HFF-Myc (cell line): Measurements from ENCODE around the gene KCNK7.

ENCODE experiments used
- DNase-seq: peaks from one replicate; pipeline ENCODE4 v3.0.0-alpha.2; 2011; ENCODE audit warnings: low read depth; ENCODE audit errors: extremely low read depth
- H3K4me3 ChIP-seq: replicated peaks from 2 replicates; pipeline ENCODE4 v1.5.1; 2011; ENCODE audit warnings: low read depth, mild to moderate bottlenecking, control low read depth, low read length
- TF ChIP-seq, protein P1 (sequence below): IDR thresholded peaks from 2 replicates; pipeline ENCODE4 v1.5.1; 2012; ENCODE audit warnings: mild to moderate bottlenecking, low read depth, low read length, control low read depth; ENCODE audit errors: missing control alignments

Gene KCNK7

GRCh38 chr11:65559951-65560537 lies 35.6 kb downstream of the KCNK7 start:
- no peak for DNase-seq
- TF ChIP-seq, protein P1, sequence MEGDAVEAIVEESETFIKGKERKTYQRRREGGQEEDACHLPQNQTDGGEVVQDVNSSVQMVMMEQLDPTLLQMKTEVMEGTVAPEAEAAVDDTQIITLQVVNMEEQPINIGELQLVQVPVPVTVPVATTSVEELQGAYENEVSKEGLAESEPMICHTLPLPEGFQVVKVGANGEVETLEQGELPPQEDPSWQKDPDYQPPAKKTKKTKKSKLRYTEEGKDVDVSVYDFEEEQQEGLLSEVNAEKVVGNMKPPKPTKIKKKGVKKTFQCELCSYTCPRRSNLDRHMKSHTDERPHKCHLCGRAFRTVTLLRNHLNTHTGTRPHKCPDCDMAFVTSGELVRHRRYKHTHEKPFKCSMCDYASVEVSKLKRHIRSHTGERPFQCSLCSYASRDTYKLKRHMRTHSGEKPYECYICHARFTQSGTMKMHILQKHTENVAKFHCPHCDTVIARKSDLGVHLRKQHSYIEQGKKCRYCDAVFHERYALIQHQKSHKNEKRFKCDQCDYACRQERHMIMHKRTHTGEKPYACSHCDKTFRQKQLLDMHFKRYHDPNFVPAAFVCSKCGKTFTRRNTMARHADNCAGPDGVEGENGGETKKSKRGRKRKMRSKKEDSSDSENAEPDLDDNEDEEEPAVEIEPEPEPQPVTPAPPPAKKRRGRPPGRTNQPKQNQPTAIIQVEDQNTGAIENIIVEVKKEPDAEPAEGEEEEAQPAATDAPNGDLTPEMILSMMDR, result no peak
- H3K4me3 ChIP-seq, result no peak overlapping the region

- no peak for DNase-seq
- no peak overlapping the region for H3K4me3 ChIP-seq
- TF ChIP-seq, protein P1, result no peak
Observed at GRCh38 chr11:65559535-65559934, 36.1 kb downstream of the KCNK7 start.

DNA sequence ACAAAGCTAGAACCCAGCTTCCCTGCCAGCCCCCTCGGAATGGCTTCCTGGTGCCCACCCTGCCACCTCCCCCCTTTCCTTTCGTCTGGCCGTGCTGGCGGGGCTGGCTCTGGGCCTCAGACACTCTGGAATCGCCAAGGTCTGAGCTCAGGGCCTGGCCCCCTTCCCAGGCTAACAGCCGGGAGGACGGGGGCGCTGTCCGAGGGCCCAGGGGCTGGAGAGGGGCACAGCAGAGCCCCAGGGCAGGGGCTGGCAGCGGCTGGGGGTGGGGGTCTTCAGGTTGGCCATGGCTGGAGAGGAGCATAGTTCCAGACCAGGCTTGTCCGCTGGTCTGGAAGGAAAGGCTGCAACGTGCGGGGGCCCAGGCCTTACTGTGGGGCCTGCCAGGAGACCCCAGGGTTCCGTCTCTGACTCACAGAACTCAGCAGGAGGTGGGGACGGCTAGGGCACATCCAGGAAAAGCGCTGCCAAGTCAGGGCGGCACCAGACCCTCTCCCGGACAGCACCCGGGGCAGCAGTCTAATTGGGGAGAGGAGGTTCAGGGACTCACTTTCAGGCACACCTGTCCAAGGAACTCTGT lies 36.6 kb downstream of the KCNK7 start:
- TF ChIP-seq, protein P1, result no peak
- H3K4me3 ChIP-seq, result peak overlapping the region; percentile 56
- no peak for DNase-seq

DNA sequence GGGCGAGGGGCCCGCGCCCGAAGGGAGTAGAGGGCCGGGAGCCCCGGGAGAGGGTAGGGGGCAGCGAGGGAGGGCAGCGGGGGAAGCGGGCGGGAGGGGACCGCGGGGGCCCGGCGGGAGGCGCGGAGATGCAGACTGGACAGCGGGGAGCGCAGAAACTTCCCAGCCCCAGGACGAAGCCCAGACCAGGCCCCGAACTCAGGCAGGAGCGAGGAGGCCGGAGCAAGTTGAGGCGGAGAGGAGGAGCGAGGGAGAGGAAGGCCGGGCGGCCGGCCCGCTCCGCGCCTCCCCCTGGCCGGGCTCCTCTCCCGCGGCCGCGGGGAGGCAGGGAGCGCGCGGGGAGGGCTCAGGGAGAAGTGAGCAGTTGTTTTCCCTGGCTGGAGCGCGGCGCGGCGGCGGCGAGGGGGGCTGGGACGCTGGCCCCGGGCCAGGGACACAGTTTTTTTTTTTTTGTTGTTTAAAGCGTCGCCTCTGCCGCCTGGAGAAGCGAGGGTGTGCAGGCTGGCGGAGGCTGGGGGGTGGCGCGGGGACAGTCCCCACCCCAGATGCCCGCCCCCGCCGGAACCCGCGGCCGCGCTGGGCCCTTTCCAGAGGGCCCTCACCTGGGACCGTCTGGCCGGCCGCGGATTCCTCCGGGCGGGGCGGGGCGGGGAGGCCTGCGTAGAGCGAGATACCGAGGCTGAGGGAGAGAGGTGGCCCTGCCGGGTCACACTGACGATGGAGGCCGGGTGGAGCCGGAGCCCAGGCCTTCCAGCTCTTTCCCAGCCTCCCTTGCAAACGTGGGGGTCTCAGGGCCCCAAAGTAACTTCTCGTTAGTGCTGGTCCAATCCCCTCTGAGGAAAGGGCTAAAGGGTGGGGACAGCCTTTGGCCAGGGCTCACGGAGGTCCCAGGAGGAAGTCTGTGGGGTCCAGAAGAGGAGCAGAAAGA lies 37.3 kb downstream of the KCNK7 start, which contains the start of gene LTBP3:
TSS of gene LTBP3 (minus strand) at position 358 of the 928 bp plus-strand sequence. CDS start 400 bp downstream, outside the sequence.
- no peak for DNase-seq
- TF ChIP-seq, protein P1, result no peak
- peak within 1 kb of the TSS; percentile 56 for H3K4me3 ChIP-seq

DNA sequence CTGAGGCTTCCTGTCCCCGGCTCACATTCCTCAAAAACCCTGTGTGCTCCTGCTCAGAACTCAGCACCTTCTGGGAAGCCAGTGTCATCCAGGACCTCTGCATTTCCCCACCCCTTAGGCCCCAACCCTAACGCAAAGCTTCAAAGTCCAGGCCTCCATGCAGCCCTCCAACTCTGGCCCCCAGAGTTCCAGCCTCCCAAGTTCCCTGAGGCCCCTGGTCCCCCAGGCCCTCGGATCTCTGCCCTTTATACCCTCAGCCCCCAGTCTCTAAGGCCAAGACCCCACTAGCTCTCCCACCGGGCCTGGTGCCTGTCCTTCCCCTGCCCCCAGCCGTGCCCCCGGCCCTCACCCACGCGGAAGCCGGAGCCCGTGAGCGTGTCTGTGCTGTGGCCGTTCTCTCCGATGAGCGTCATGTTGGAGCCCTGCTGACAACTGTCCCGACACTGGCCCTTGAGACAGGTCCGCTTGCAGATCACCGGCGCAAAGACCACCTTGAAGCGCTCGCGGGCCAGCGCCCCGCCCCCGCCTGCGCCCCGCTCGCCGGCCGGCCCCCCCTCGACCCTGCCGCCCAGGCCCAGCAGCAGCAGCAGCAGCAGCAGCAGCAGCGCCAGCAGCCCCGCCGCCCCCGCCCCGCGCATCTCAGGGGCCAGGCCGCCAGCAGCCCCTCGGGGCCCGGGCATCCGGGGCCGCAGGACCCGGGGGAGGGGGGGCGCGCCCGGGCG lies 38.2 kb downstream of the KCNK7 start:
- DNase-seq, result no peak
- peak overlapping the region; percentile 56 for H3K4me3 ChIP-seq
- TF ChIP-seq, protein P1, result no peak
